GM23248 (cell line): Measurements from ENCODE around the gene DNAJC2.
"Not testable (repeated sequence)": the region's sequence is repeated elsewhere in the genome, so short reads cannot be mapped to it uniquely, and the experiment has no call there.

Experiments
- EZH2 ChIP-seq: fragments of 200-600 bp; sonication (generic); IDR thresholded peaks from 2 replicates; pipeline ENCODE4 v1.6.1; 2018; ENCODE audit warnings: antibody characterized with exemption, mild to moderate bottlenecking; ENCODE audit not compliant: insufficient read depth, poor library complexity, severe bottlenecking
- EZH2phosphoT487 ChIP-seq: fragments of 200-600 bp; sonication (generic); IDR thresholded peaks from 2 replicates; pipeline ENCODE4 v1.6.1; 2018; ENCODE audit warnings: antibody characterized with exemption, moderate library complexity, mild to moderate bottlenecking, low read depth; ENCODE audit not compliant: insufficient read depth

DNA sequence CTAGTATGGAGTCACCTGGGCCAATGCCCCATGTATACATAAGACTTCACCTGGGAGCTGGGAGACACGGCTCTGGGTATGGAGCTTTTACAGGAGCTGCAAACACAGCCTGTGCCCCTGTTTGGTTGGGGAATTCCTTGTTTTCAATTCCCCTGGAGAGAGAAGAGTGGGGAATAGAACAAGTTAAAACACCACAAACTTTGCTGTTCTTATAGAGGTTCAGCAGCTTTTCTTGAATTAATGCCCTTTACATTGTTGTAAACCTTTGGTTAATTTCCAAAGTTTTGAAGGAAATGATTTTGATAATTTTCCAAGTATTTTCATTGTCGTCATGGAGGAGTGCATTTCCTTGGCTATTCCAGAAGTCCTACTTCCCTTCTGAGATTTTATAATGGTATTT lies 66.4 kb downstream of the DNAJC2 start:
- not testable (repeated sequence) for TF ChIP-seq EZH2phosphoT487, EZH2
